PC-9 (cell line): ENCODE results near the gene TK1. TPM values are rescaled to one million over a fixed set of nuclear protein-coding genes. Genes with fewer than 3 reads are reported as not detected.

ENCODE experiments used
- BruUV-seq: library from RNA; stranded (reverse); fragments of 400-500 nt; replicated peaks from 2 replicates; lab custom pipeline; 2021; lab: Mats Ljungman, UMichigan
- CTCF ChIA-PET: fragments of 300-600 bp; sonication (Branson Sonifier 250); formaldehyde crosslinking; loops from one replicate; lab custom pipeline; 2022; ENCODE audit warnings: antibody characterized with exemption; lab: Charles Lee
- POLR2A ChIA-PET: fragments of 300-600 bp; sonication (Branson Sonifier 250); formaldehyde crosslinking; loops from one replicate; lab custom pipeline; 2022; ENCODE audit warnings: antibody characterized with exemption; ENCODE audit not compliant: unreplicated experiment; lab: Charles Lee
- DNase-seq, 2 experiments: peaks; one replicate each; pipeline versions ENCODE4 v3.0.0 to v3.0.0-alpha.2; 2015 to 2022; ENCODE audit warnings: mixed read lengths in 1 of 2
- H2AFZ ChIP-seq: fragments of 200-600 bp; sonication (generic); 2 replicates; pipeline ENCODE4 v1.8.1; 2017; ENCODE audit warnings: antibody characterized with exemption
- H3F3A ChIP-seq: fragments of 200-600 bp; sonication (generic); 2 replicates; pipeline ENCODE4 v1.8.1; 2017; ENCODE audit warnings: antibody characterized with exemption, mild to moderate bottlenecking, low read depth; ENCODE audit not compliant: insufficient read depth
- H3K27ac ChIP-seq: fragments of 200-600 bp; sonication (generic); 2 replicates; pipeline ENCODE4 v1.6.1; 2016; ENCODE audit warnings: mixed run types
- H3K27me3 ChIP-seq: fragments of 200-600 bp; sonication (generic); 2 replicates; pipeline ENCODE4 v1.6.1; 2016; ENCODE audit warnings: low read depth, mixed run types; ENCODE audit not compliant: insufficient read depth
- H3K36me3 ChIP-seq: fragments of 200-600 bp; sonication (generic); 2 replicates; pipeline ENCODE4 v1.6.1; 2016; ENCODE audit warnings: low read depth, mixed run types
- H3K4me1 ChIP-seq: fragments of 200-600 bp; sonication (generic); replicated peaks from 2 replicates; pipeline ENCODE4 v1.6.1; 2016; ENCODE audit warnings: mixed run types; ENCODE audit not compliant: insufficient read depth
- H3K4me2 ChIP-seq: fragments of 200-600 bp; sonication (generic); 2 replicates; pipeline ENCODE4 v1.6.1; 2017; ENCODE audit warnings: mixed run types
- H3K4me3 ChIP-seq: fragments of 200-600 bp; sonication (generic); 2 replicates; pipeline ENCODE4 v1.6.1; 2016; ENCODE audit warnings: mixed run types
- H3K79me2 ChIP-seq: fragments of 200-600 bp; sonication (generic); 2 replicates; pipeline ENCODE4 v1.6.1; 2017; ENCODE audit warnings: low read depth, mixed run types
- H3K9me2 ChIP-seq: fragments of 200-600 bp; sonication (generic); 2 replicates; pipeline ENCODE4 v1.8.1; 2017; ENCODE audit warnings: mild to moderate bottlenecking; ENCODE audit not compliant: insufficient read depth
- H3K9me3 ChIP-seq: fragments of 200-600 bp; sonication (generic); 2 replicates; pipeline ENCODE4 v1.8.1; 2016; ENCODE audit warnings: low read depth; ENCODE audit not compliant: insufficient read depth
- H4K20me1 ChIP-seq: fragments of 200-600 bp; sonication (generic); 2 replicates; pipeline ENCODE4 v1.8.1; 2017; ENCODE audit not compliant: insufficient read depth
- CTCF ChIP-seq: fragments of 200-600 bp; sonication (generic); conservative IDR thresholded peaks from 2 replicates; pipeline ENCODE4 v1.6.1; 2017; ENCODE audit warnings: mixed run types, antibody characterized with exemption, mild to moderate bottlenecking, moderate library complexity
- EZH2 ChIP-seq: fragments of 200-600 bp; sonication (generic); IDR thresholded peaks from 2 replicates; pipeline ENCODE4 v1.8.0; 2017; ENCODE audit warnings: antibody characterized with exemption, low read depth
- intact Hi-C: fragments of 100-400 bp; cut with micrococcal nuclease; formaldehyde crosslinking; loops from one replicate; pipeline ENCODE4 v1.10.0; 2022; ENCODE audit not compliant: unreplicated experiment
- total RNA-seq: library from RNA; stranded (reverse); gene quantifications from 2 replicates; pipeline ENCODE4 v1.2.3, GENCODE V29; 2021

Gene TK1
- total RNA-seq, 1 experiment from 2014 or later: 137 TPM

DNA sequence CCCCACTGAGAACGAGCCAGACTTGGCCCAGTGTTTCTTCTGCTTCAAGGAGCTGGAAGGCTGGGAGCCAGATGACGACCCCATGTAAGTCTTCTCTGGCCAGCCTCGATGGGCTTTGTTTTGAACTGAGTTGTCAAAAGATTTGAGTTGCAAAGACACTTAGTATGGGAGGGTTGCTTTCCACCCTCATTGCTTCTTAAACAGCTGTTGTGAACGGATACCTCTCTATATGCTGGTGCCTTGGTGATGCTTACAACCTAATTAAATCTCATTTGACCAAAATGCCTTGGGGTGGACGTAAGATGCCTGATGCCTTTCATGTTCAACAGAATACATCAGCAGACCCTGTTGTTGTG lies 27.8 kb upstream of the TK1 start:
- no peaks in the 10 kb centered on the region for H3K36me3 ChIP-seq
- intact Hi-C loops: no loop called here
- no peaks in the 10 kb centered on the region for H3K9me2 ChIP-seq
- ChIA-PET POLR2A (no interaction called here), CTCF (interaction anchor here (1.2 kb wide), 1 partner anchor 37 kb away, joined by 13 read pairs; no protein-coding TSS in a partner anchor)
- H4K20me1 ChIP-seq: no peaks in the 10 kb centered on the region
- DNase-seq: no peak
- no peak for TF ChIP-seq CTCF
- no peak for TF ChIP-seq EZH2
- peaks cover 29% of the 10 kb centered on the region for H3K79me2 ChIP-seq
- H3K4me1 ChIP-seq: peaks cover 9% of the 10 kb centered on the region; the same call in 1 of the 2 replicates
- H3K9me3 ChIP-seq: no peaks in the 10 kb centered on the region
- H3K27me3 ChIP-seq: no peaks in the 10 kb centered on the region
- no TSS peak for BruUV-seq
- H2AFZ ChIP-seq: peak overlapping the region; percentile 84
- peak overlapping the region; percentile 72 for H3K4me2 ChIP-seq
- H3K4me3 ChIP-seq: peak overlapping the region; percentile 72
- no peak overlapping the region for H3K27ac ChIP-seq
- no peaks in the 10 kb centered on the region for H3F3A ChIP-seq

GRCh38 chr17:78214016-78214705 lies 27.3 kb upstream of the TK1 start, which contains the start of gene BIRC5:
TSS of gene BIRC5 (plus strand) at chr17:78214253. CDS start at chr17:78214317, 64 bp downstream.
- Histone ChIP-seq H3K79me2 (peaks cover 29% of the 10 kb centered on the region), H3K9me3 (no peaks in the 10 kb centered on the region), H4K20me1 (no peaks in the 10 kb centered on the region), H2AFZ (peak within 1 kb of the TSS; percentile 84), H3F3A (no peaks in the 10 kb centered on the region), H3K27ac (no peak within 1 kb of the TSS), H3K36me3 (no peaks in the 10 kb centered on the region), H3K9me2 (no peaks in the 10 kb centered on the region), H3K4me2 (peak within 1 kb of the TSS; percentile 72), H3K4me3 (peak within 1 kb of the TSS; percentile 72), H3K4me1 (peaks cover 9% of the 10 kb centered on the region; the same call in 1 of the 2 replicates), H3K27me3 (no peaks in the 10 kb centered on the region)
- peak; percentile 59 to 86 for DNase-seq
- ChIA-PET POLR2A (interaction anchor here (0.6 kb wide), 1 partner anchor 62 kb away, joined by 4 read pairs; no protein-coding TSS in a partner anchor), CTCF (interaction anchor here (1.2 kb wide), 1 partner anchor 37 kb away, joined by 13 read pairs; no protein-coding TSS in a partner anchor)
- TF ChIP-seq CTCF (no peak), EZH2 (no peak)
- BruUV-seq: TSS peak; percentile 67
- intact Hi-C loops: no loop called here

DNA sequence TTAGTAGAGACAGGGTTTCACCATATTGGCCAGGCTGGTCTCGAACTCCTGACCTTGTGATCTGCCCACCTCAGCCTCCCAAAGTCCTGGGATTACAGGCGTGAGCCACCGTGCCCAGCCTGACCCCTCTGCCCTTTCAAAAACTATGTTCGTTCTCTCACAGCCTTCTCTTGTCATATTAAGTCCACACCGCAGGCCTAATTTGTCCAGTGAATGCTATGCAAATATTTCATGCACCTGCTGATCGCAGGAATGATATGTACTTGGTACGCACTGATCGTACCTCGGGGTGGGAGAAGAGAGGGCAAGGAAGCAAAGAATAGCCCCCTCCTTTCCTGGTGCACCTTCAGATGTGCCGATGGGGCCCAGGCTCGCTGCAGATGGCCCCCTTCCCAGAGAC lies 24.2 kb upstream of the TK1 start:
- Histone ChIP-seq H3K4me3 (no peak overlapping the region), H2AFZ (no peak overlapping the region), H3K27me3 (no peaks in the 10 kb centered on the region), H3K9me3 (no peaks in the 10 kb centered on the region), H3K79me2 (peaks cover 19% of the 10 kb centered on the region), H3K36me3 (no peaks in the 10 kb centered on the region), H3K4me2 (no peak overlapping the region), H3F3A (no peaks in the 10 kb centered on the region), H4K20me1 (no peaks in the 10 kb centered on the region), H3K27ac (no peak overlapping the region), H3K9me2 (no peaks in the 10 kb centered on the region), H3K4me1 (peaks cover 9% of the 10 kb centered on the region; the same call in 1 of the 2 replicates)
- DNase-seq: no peak
- POLR2A ChIA-PET: no interaction called here
- TF ChIP-seq EZH2: no peak
- no peak for TF ChIP-seq CTCF
- CTCF ChIA-PET: no interaction called here
- BruUV-seq: no TSS peak
- intact Hi-C loops: no loop called here
